Activated CD4-positive, alpha-beta T cell treated with anti-CD3 and anti-CD28 coated beads, Interleukin-2, amount 10 ng/mL, durations not matched to agents 7 days and 5 days (primary cell): ENCODE data around the gene CCL2. TPM values are rescaled to one million over a fixed set of nuclear protein-coding genes. Genes with fewer than 3 reads are reported as not detected.

ENCODE experiments used
- CTCF ChIA-PET: fragments of 350-600 bp; sonication (Branson Sonifier 250); formaldehyde crosslinking; loops from one replicate; lab custom pipeline; 2021; ENCODE audit warnings: antibody characterized with exemption; lab: Charles Lee
- POLR2A ChIA-PET: fragments of 350-600 bp; sonication (Branson Sonifier 250); formaldehyde crosslinking; loops from one replicate; lab custom pipeline; 2021; ENCODE audit warnings: antibody characterized with exemption; lab: Charles Lee
- DNase-seq: peaks from one replicate; pipeline ENCODE4 v3.0.0-alpha.2; 2020
- H3K27ac Mint-ChIP-seq: one replicate; pipeline ENCODE4 v1.8.0; 2021; ENCODE audit warnings: mild to moderate bottlenecking, moderate library complexity, mixed read lengths
- H3K27me3 Mint-ChIP-seq: one replicate; pipeline ENCODE4 v1.8.0; 2021; ENCODE audit warnings: mixed read lengths
- H3K36me3 Mint-ChIP-seq: one replicate; pipeline ENCODE4 v1.8.0; 2021; ENCODE audit warnings: low read depth, mixed read lengths
- H3K4me1 Mint-ChIP-seq: one replicate; pipeline ENCODE4 v1.8.0; 2021; ENCODE audit warnings: mixed read lengths
- H3K4me3 Mint-ChIP-seq: one replicate; pipeline ENCODE4 v1.8.0; 2021; ENCODE audit warnings: mild to moderate bottlenecking, moderate library complexity, mixed read lengths
- H3K9me3 Mint-ChIP-seq: one replicate; pipeline ENCODE4 v1.8.0; 2021; ENCODE audit warnings: mixed read lengths
- total RNA-seq, 2 experiments: library from RNA; stranded (reverse); gene quantifications; one replicate each; pipeline ENCODE4 v1.2.3, GENCODE V29; 2021

Gene CCL2
- not detected for total RNA-seq

DNA sequence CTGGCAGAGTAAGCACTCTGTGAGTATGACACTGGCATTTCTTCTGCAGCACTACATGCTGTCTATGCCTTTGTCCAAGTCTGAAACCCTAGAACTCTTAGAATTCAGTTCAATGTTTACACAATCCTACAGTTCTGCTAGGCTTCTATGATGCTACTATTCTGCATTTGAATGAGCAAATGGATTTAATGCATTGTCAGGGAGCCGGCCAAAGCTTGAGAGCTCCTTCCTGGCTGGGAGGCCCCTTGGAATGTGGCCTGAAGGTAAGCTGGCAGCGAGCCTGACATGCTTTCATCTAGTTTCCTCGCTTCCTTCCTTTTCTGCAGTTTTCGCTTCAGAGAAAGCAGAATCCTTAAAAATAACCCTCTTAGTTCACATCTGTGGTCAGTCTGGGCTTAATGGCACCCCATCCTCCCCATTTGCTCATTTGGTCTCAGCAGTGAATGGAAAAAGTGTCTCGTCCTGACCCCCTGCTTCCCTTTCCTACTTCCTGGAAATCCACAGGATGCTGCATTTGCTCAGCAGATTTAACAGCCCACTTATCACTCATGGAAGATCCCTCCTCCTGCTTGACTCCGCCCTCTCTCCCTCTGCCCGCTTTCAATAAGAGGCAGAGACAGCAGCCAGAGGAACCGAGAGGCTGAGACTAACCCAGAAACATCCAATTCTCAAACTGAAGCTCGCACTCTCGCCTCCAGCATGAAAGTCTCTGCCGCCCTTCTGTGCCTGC, at the start of gene CCL2:
Gene CCL2 (plus strand): TSS at position 635 of the 730 bp plus-strand sequence. CDS start 65 bp downstream, at position 700.
- no peak within 1 kb of the TSS for H3K4me3 Mint-ChIP-seq
- ChIA-PET POLR2A (no interaction called here), CTCF (no interaction called here)

DNA sequence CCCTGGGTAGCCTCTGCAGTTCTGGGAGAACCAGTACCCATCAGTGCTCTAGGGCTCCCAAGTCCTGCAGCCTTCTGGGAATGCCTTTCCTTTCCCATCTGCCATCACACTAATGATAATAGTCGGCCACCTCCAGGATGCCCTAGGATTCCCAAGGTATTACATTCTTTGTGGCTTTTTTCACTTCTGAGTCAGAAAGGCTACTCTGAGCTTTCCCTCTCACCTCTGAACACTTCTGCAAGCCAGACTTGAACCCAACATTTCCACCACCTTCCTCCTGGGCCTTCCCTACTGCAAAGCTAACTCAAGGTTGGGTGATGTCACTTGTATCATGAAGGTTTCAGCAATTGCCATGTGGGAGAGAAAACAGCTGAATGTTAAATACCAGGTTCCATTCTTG, 49.7 kb upstream of the CCL2 start:
- CTCF ChIA-PET = interaction anchor here (1.4 kb wide), 1 partner anchor 156 kb away, joined by 3 read pairs; no protein-coding TSS in a partner anchor

More for the DNA sequence above, at the start of gene CCL2:
- Mint-ChIP-seq H3K36me3 (no peaks in the 10 kb centered on the region), H3K4me1 (peaks cover 5% of the 10 kb centered on the region), H3K27ac (no peak within 1 kb of the TSS), H3K27me3 (peaks cover 37% of the 10 kb centered on the region), H3K9me3 (no peaks in the 10 kb centered on the region)
- DNase-seq = no peak

DNA sequence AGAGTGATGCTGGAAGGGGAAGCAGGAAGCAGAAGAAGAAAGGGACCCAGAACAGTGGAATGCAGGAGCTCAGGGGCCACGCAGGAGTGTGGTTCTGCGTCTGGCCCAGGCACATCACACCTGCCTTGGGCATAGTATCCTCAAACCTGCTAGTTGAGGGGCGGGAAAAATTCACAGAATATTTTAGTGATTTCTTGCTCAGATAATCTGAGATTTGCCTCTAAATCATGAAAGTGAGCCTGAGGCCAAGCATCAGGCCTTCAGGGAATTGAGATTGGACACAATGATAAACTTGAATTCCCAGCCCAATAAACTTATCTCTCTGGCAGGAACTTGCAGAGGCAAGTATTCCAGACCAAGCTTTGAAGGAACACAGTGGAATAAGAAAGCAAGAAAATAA, 48.5 kb upstream of the CCL2 start:
- H3K4me1 Mint-ChIP-seq = peaks cover 6% of the 10 kb centered on the region
- ChIA-PET CTCF (no interaction called here), POLR2A (no interaction called here)
- no peak overlapping the region for H3K4me3 Mint-ChIP-seq
- peaks cover 3% of the 10 kb centered on the region for H3K9me3 Mint-ChIP-seq
- no peaks in the 10 kb centered on the region for H3K36me3 Mint-ChIP-seq
- DNase-seq = no peak
- no peak overlapping the region for H3K27ac Mint-ChIP-seq
- H3K27me3 Mint-ChIP-seq = peaks cover 11% of the 10 kb centered on the region

More for the DNA sequence above, 49.7 kb upstream of the CCL2 start:
- DNase-seq = no peak
- Mint-ChIP-seq H3K4me1 (peaks cover 12% of the 10 kb centered on the region), H3K27ac (no peak overlapping the region), H3K36me3 (no peaks in the 10 kb centered on the region), H3K4me3 (no peak overlapping the region), H3K9me3 (peaks cover 3% of the 10 kb centered on the region), H3K27me3 (peaks cover 6% of the 10 kb centered on the region)
- POLR2A ChIA-PET = no interaction called here

DNA sequence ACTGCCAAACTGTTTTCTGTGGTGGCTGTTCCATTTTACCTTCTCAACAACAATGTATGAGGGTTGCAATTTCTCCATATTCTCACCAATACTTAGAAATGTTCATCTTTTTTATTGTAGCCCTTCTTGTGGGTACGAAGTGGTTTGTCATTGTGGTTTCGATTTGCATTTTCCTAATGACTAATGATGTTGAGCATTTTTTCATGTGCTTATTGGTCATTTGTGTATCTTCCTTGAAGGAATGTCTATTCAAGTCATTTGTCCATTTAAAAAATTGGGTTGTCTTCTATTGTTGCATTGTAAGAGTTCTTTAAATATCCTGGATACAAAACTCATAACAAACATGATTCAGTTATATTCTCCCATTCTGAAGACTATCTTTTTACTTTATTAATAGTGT, 47.5 kb upstream of the CCL2 start:
- no peak for DNase-seq
- Mint-ChIP-seq H3K27ac (no peak overlapping the region), H3K36me3 (no peaks in the 10 kb centered on the region), H3K4me1 (no peaks in the 10 kb centered on the region), H3K4me3 (no peak overlapping the region), H3K27me3 (peaks cover 15% of the 10 kb centered on the region), H3K9me3 (peaks cover 3% of the 10 kb centered on the region)
- ChIA-PET POLR2A (no interaction called here), CTCF (no interaction called here)

DNA sequence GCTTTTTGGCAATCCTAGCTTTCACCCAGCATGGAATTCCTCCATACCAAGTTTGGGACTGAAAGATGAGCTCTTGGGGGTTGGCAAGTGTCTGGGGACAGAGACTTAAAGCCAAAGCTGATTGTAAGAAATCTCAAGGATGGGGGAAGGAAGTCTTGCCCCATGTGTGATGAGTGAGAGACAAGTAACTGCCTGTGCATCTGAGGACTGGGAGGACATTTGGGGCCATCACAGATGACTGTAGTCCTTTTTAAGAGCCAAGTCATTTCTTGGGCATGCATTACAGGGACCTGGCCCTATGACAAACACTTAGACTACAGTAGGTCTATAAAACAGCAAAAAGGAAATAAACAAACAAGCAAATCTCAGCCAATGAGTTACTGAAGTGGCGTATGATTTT, 36.3 kb upstream of the CCL2 start:
- ChIA-PET CTCF (interaction anchor here (0.6 kb wide), 1 partner anchor 278 kb away, joined by 4 read pairs; no protein-coding TSS in a partner anchor), POLR2A (no interaction called here)
- peaks cover 1% of the 10 kb centered on the region for H3K4me1 Mint-ChIP-seq
- no peak overlapping the region for H3K27ac Mint-ChIP-seq
- H3K27me3 Mint-ChIP-seq = peaks cover 34% of the 10 kb centered on the region
- DNase-seq = no peak
- H3K36me3 Mint-ChIP-seq = no peaks in the 10 kb centered on the region
- no peaks in the 10 kb centered on the region for H3K9me3 Mint-ChIP-seq
- no peak overlapping the region for H3K4me3 Mint-ChIP-seq

DNA sequence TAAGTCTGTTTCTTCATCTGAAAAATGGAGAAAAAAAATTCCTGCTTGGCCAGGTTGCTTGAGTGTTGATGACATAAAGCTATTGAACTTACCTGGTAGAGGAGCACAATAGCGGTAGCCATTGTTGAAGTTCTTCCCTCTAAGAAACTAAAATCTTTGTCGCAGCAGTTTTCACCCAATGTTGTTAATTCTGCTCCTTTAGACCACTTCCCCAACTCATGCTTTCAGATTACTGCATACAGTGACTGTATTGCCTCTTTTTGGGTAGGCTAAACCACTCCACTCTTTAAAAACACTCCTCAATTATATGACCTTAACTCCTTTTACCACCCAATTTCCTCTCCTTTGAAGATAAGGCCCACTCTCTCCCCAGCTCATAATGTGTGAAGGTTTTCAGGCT, 35.7 kb upstream of the CCL2 start:
- H3K4me1 Mint-ChIP-seq = peaks cover 1% of the 10 kb centered on the region
- no peak overlapping the region for H3K27ac Mint-ChIP-seq
- no peak for DNase-seq
- no peaks in the 10 kb centered on the region for H3K36me3 Mint-ChIP-seq
- H3K9me3 Mint-ChIP-seq = no peaks in the 10 kb centered on the region
- H3K4me3 Mint-ChIP-seq = no peak overlapping the region
- ChIA-PET CTCF (no interaction called here), POLR2A (no interaction called here)
- H3K27me3 Mint-ChIP-seq = peaks cover 29% of the 10 kb centered on the region

DNA sequence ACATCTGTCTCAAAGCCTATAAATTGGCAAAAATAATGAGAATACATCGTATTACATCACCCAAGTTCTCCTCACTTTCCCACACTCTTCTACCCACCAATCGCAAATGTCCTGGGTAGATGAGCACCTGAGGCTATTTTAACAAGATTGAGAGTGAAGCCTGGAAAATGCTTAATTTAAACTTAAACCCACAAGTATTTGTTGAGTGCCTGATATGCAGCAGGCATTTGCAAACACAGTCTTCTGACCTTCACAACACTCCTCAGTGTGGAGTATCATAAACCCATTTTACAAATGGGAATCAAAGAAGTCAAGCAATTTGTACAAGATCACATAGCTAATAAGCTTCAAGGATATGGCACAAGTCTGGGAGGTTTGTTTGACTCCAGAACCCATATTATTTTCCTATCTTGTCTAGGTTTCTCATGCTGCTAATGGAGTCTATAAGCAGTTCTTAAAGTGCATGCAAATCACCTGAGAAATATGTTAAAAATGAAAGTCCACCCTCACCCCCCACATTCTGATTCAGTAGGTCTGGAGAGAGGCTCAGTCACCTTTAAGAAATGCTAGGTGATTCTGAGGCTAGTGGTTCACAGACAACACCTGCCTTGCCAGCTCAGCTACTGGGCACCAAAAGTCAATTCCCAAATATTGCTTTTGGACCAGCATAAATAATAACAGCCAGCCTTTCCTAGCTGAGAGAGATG, 34.9 kb upstream of the CCL2 start:
- H3K27me3 Mint-ChIP-seq = peaks cover 30% of the 10 kb centered on the region
- H3K4me1 Mint-ChIP-seq = peaks cover 1% of the 10 kb centered on the region
- H3K36me3 Mint-ChIP-seq = no peaks in the 10 kb centered on the region
- no peak overlapping the region for H3K4me3 Mint-ChIP-seq
- ChIA-PET POLR2A (no interaction called here), CTCF (no interaction called here)
- no peak for DNase-seq
- no peak overlapping the region for H3K27ac Mint-ChIP-seq
- no peaks in the 10 kb centered on the region for H3K9me3 Mint-ChIP-seq

DNA sequence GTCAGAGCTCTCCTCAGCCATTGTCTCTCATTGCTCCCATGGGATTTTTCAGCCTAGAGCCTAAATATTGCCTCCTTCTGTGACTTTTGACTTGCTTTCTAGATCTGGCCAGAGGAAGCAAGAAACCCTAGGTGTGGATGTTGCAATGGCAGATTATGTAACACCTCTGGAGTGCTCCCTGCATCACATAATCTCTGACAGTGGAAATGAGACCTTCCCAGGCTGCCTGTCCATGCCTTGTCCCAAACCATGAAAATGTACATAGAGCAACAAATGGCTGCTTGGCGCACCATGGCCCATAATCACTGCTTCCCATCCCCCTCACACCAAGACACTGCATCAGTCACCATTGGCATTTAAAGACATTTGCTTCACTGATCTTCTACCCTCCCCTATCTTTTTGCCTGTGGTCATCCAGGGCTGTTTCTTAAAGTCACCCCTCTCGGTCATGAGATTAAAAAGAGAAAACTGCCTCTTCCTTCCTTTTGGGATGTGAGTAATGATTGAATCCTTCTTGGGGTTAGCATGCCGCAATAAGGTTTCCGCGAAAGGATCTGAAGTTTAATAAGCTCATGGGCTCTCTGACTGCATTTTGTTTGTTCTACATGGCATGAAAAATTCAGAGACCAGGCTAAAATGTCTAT, 34.2 kb upstream of the CCL2 start:
- Mint-ChIP-seq H3K27me3 (peaks cover 32% of the 10 kb centered on the region), H3K4me3 (no peak overlapping the region), H3K27ac (no peak overlapping the region), H3K4me1 (peaks cover 1% of the 10 kb centered on the region), H3K9me3 (no peaks in the 10 kb centered on the region), H3K36me3 (no peaks in the 10 kb centered on the region)
- no peak for DNase-seq
- ChIA-PET POLR2A (no interaction called here), CTCF (no interaction called here)

DNA sequence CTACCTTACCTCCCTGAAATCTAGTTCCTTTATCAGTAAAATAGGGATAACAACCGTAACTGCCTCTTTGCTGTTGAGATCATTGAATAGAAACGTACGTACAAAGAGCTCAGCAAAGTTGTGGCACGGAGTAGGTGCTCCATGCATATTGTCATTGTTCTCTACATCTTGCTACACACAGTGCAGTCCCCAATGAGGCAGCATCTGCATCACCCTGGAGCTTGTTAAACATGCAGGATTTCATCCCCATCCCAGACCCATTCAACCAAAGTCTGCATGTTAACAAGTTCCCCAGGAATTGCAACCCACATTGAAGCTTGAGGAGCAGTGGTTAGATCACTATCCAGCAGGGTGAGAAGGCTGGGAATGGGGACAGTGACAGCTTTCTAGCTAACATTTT, 33.7 kb upstream of the CCL2 start:
- no peak for DNase-seq
- no peaks in the 10 kb centered on the region for H3K36me3 Mint-ChIP-seq
- H3K4me1 Mint-ChIP-seq = peaks cover 1% of the 10 kb centered on the region
- no peak overlapping the region for H3K4me3 Mint-ChIP-seq
- POLR2A ChIA-PET = no interaction called here
- H3K9me3 Mint-ChIP-seq = no peaks in the 10 kb centered on the region
- CTCF ChIA-PET = no interaction called here
- no peak overlapping the region for H3K27ac Mint-ChIP-seq
- H3K27me3 Mint-ChIP-seq = peaks cover 30% of the 10 kb centered on the region

DNA sequence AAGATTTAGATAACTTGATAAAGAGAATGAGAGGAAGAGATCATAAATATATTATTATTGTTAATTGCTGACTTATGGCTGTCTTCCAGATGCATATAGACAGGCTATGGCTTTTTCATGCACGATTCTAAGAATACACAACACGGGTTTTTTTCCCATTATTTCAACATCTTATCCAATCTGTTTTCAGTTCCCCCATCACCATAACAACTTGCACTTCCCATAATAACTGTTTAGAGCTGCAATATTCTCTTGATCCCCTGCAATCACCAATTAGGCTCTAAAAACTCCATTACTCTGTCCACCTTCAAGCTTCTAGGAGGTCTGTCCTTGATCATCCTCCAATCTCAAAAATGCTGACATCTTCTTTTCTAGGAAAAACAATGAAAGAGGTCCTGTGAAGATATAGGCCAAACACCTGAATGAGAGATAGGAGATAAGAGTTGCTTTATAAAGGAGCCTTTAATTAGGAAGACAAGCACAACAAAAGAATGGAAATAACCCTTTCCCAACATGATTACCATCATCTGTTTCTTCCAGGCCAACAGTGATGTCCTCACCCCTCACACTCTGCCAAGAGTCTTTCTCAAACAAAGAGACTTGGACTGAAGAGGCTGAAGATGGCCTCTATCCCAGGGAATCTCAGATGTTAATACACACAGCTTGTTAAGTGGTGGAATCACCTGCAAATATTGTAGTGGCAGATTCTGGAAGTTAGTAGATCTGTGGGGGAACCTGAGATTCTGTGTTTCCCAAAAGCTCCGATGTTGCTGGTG, 32.2 kb upstream of the CCL2 start:
- H3K9me3 Mint-ChIP-seq = no peaks in the 10 kb centered on the region
- no peaks in the 10 kb centered on the region for H3K4me1 Mint-ChIP-seq
- no peak overlapping the region for H3K27ac Mint-ChIP-seq
- ChIA-PET POLR2A (no interaction called here), CTCF (interaction anchor here (0.6 kb wide), 1 partner anchor 418 kb away, joined by 4 read pairs; no protein-coding TSS in a partner anchor)
- H3K36me3 Mint-ChIP-seq = no peaks in the 10 kb centered on the region
- no peak for DNase-seq
- H3K27me3 Mint-ChIP-seq = peaks cover 28% of the 10 kb centered on the region
- no peak overlapping the region for H3K4me3 Mint-ChIP-seq

DNA sequence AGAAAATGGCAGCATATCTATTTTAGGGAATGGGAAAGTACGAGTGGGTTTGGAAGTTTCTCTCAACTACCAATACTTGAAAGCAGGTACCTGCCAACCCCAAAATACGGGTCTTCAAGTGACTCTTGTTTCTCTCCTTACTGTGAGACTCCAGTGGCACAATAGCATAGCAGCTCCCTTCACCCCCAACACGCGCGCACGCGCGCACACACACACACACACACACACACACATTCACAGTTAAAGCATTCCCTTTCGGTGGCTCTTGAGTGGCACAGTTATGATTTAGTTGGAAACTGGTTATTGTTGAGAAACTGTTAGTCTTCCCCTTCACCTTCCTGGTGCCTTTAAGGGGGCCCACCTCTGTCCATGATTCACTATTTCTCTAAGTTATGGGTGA, 30.0 kb upstream of the CCL2 start:
- CTCF ChIA-PET = no interaction called here
- DNase-seq = no peak
- POLR2A ChIA-PET = no interaction called here
- Mint-ChIP-seq H3K27me3 (peaks cover 30% of the 10 kb centered on the region), H3K36me3 (no peaks in the 10 kb centered on the region), H3K4me1 (no peaks in the 10 kb centered on the region), H3K9me3 (peaks cover 3% of the 10 kb centered on the region), H3K27ac (no peak overlapping the region), H3K4me3 (no peak overlapping the region)

DNA sequence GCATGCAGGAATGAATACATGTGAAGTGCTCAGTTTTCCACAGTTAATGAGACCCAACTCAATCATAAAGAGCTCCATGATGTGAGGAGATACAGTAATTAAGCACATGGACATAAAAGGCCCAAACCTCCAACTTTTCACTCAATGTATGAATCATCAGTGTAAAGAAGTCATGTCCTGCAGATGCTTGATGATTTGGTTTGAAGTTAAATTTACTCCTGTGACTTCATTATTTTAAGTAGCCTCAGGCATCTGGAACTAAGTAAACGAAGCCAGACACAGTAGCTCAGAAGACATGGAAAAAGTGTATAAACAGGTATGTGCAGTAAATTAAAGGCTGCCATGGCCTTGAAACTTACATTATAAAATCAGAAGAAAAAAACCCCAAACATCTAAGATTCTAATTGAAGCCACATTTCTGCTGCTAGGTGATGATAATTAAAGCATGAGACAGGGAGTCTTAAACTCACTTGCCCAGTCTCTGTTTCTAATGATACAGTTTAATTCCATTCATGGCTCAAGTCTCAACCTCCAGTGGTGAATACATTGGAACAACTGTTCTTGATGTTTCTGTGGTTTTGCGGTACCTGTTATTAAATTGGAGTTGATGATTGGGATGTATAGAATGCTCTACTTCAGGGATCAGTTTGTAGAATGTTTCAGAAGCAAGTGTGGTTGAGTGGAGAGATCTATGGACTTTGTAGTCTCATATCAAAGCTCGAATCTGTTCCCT, 28.9 kb upstream of the CCL2 start:
- Mint-ChIP-seq H3K9me3 (peaks cover 4% of the 10 kb centered on the region), H3K4me3 (no peak overlapping the region), H3K4me1 (no peaks in the 10 kb centered on the region), H3K36me3 (no peaks in the 10 kb centered on the region), H3K27ac (no peak overlapping the region), H3K27me3 (peaks cover 31% of the 10 kb centered on the region)
- ChIA-PET POLR2A (no interaction called here), CTCF (interaction anchor here (1.6 kb wide), 1 partner anchor 12 kb away, joined by 4 read pairs; no protein-coding TSS in a partner anchor)
- DNase-seq = no peak
